Natural killer cell (primary cell): Measurements from ENCODE around the gene DOCK1. TPM values are rescaled to one million over a fixed set of nuclear protein-coding genes. Genes with fewer than 3 reads are reported as not detected.

Experiments used
- ATAC-seq, 3 donors: fragments of 150-1000 bp in 2 of 3; fragments of 200-7000 bp in 1 of 3; cut with Tn5 transposase; 1 replicate in 1 of 3; 2 replicates in 2 of 3; pipeline ENCODE4 v1.10.0; 2021; ENCODE audit warnings: mild to moderate bottlenecking in 2 of 3, moderate library complexity in 2 of 3
- DNase-seq, 2 donors: peaks; one replicate each; pipeline versions ENCODE4 v3.0.0 to v3.0.0-alpha.2; 2013 to 2021; ENCODE audit warnings: mixed read lengths in 1 of 2
- H3K27ac ChIP-seq: one replicate; pipeline ENCODE4 v1.5.1; 2013; ENCODE audit warnings: mild to moderate bottlenecking, low read length
- H3K27me3 ChIP-seq: one replicate; pipeline ENCODE4 v1.6.1; 2013; ENCODE audit warnings: low read length; ENCODE audit not compliant: control insufficient read depth, insufficient read depth
- H3K36me3 ChIP-seq: one replicate; pipeline ENCODE4 v1.6.1; 2013; ENCODE audit warnings: low read length; ENCODE audit not compliant: control insufficient read depth, insufficient read depth
- H3K4me1 ChIP-seq: one replicate; pipeline ENCODE4 v1.6.1; 2013; ENCODE audit warnings: low read length; ENCODE audit not compliant: control insufficient read depth, insufficient read depth
- H3K4me3 ChIP-seq: one replicate; pipeline ENCODE4 v1.5.1; 2013; ENCODE audit warnings: low read length
- H3K9me3 ChIP-seq: one replicate; pipeline ENCODE4 v1.6.1; 2013; ENCODE audit warnings: low read length; ENCODE audit not compliant: control insufficient read depth, insufficient read depth
- H3K27ac Mint-ChIP-seq, 2 donors: one replicate each; pipeline ENCODE4 v1.8.0; 2022; ENCODE audit warnings: mild to moderate bottlenecking in 2 of 2, mixed read lengths in 2 of 2, moderate library complexity in 1 of 2
- H3K27me3 Mint-ChIP-seq, 2 donors: one replicate each; pipeline ENCODE4 v1.8.0; 2022; ENCODE audit warnings: low read depth in 2 of 2, mixed read lengths in 2 of 2
- H3K36me3 Mint-ChIP-seq: one replicate; pipeline ENCODE4 v1.8.0; 2022; ENCODE audit warnings: mixed read lengths
- H3K4me1 Mint-ChIP-seq, 2 donors: one replicate each; pipeline ENCODE4 v1.8.0; 2022; ENCODE audit warnings: mixed read lengths in 2 of 2
- H3K4me3 Mint-ChIP-seq: one replicate; pipeline ENCODE4 v1.8.0; 2022; ENCODE audit warnings: mild to moderate bottlenecking, moderate library complexity, mixed read lengths
- H3K9me3 Mint-ChIP-seq, 2 donors: one replicate each; pipeline ENCODE4 v1.8.0; 2022; ENCODE audit warnings: mixed read lengths in 2 of 2
- WGBS: methylation state at CpG from one replicate; pipeline ENCODE4 v1.1.7; 2013; ENCODE audit warnings: missing lambda C conversion rate; ENCODE audit not compliant: insufficient coverage; 5-methylcytosine and 5-hydroxymethylcytosine counted together
- intact Hi-C: fragments of 100-400 bp; cut with micrococcal nuclease; formaldehyde crosslinking; loops from one replicate; pipeline ENCODE4 v1.14.2; 2022
- total RNA-seq, 4 donors: library from RNA; stranded (reverse); fragments of 120-200 nt in 1 of 4; gene quantifications; one replicate each; pipeline versions ENCODE4 v1.2.3 to v1.2.4, GENCODE V29; 2013 to 2022
- TF ChIP-seq, protein P1 (sequence below): fragments of 200-600 bp; IDR thresholded peaks from one replicate; pipeline ENCODE4 v1.8.0; 2022; ENCODE audit warnings: antibody characterized with exemption

Gene DOCK1
- total RNA-seq, 3 donors from 2014 or later (not counting 1 experiment from before 2014, with no cell fraction given): 0.07 to 0.12 (median 0.08) TPM

DNA sequence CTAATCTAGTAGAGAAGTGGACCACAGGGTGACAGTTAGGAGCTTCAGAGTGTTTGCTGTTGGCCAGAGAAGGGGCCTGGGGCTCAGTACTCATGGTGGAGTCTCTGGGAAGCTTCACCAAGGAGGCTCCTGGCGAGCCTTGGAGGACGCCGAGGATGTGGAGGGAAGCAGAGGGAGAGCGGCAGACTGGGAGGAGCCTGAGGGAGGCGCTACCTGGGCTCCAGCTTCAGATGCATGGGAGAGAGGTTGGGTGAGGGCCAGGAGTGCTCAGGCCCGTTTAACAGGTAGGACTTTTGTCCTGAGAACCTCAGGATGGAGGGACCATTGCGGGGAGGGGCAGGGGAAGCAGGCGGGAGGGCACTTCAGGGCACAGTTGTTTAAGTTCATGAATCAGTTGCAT, 24.2 kb downstream of the DOCK1 start:
- Histone ChIP-seq H3K36me3 (no peaks in the 10 kb centered on the region), H3K4me1 (no peaks in the 10 kb centered on the region), H3K27ac (no peak overlapping the region), H3K9me3 (no peaks in the 10 kb centered on the region), H3K27me3 (no peaks in the 10 kb centered on the region), H3K4me3 (no peak overlapping the region)
- H3K4me1 Mint-ChIP-seq: no peaks in the 10 kb centered on the region
- DNase-seq (no peak), ATAC-seq (no peak)
- H3K36me3 Mint-ChIP-seq: no peaks in the 10 kb centered on the region
- H3K27me3 Mint-ChIP-seq: peaks cover 0 to 3% of the 10 kb centered on the region in 2 donors
- H3K9me3 Mint-ChIP-seq: no peaks in the 10 kb centered on the region
- 87% methylated on average over 8 of the region's 8 CpGs for WGBS
- H3K4me3 Mint-ChIP-seq: no peak overlapping the region
- TF ChIP-seq, protein P1, sequence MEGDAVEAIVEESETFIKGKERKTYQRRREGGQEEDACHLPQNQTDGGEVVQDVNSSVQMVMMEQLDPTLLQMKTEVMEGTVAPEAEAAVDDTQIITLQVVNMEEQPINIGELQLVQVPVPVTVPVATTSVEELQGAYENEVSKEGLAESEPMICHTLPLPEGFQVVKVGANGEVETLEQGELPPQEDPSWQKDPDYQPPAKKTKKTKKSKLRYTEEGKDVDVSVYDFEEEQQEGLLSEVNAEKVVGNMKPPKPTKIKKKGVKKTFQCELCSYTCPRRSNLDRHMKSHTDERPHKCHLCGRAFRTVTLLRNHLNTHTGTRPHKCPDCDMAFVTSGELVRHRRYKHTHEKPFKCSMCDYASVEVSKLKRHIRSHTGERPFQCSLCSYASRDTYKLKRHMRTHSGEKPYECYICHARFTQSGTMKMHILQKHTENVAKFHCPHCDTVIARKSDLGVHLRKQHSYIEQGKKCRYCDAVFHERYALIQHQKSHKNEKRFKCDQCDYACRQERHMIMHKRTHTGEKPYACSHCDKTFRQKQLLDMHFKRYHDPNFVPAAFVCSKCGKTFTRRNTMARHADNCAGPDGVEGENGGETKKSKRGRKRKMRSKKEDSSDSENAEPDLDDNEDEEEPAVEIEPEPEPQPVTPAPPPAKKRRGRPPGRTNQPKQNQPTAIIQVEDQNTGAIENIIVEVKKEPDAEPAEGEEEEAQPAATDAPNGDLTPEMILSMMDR: no peak
- H3K27ac Mint-ChIP-seq: no peak overlapping the region
- intact Hi-C loops: no loop called here

DNA sequence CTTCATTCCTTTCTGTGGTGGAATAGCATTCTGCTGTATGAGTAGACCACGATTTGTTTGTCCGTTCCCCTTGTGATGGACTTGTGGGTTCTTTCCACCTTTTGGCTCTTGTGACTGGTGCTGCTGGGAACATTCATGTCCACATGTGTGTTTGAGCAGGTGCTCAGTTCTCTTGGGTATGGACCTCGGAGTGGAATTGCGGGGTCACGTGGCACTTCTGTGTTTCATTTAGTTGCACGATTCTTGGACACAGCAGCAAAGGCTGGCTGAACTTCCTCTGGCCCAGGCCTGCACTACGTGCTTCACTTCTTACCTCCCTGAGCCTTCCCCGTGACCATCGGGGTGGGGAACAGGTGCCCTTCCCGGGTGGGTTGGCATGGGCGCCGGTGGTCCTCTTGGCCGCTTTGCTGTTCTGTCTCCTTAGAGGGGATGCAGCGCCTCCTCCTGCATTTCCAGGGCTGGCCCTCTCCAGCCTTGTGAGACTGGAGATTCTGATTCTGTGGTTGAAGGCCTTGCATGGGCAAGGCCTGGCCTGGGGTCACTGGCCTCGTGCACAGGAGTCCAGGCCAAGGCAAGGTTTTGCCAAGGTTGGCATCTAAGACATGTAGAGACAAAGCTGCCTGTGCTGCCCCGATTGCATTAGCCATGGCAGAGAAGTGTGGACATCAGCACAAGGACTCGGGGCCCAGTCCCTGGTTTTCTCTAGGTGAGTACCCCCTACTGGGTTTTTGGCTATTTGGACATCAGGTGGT, 25.1 kb downstream of the DOCK1 start:
- Histone ChIP-seq H3K9me3 (no peaks in the 10 kb centered on the region), H3K36me3 (no peaks in the 10 kb centered on the region), H3K4me1 (no peaks in the 10 kb centered on the region), H3K4me3 (no peak overlapping the region), H3K27me3 (no peaks in the 10 kb centered on the region), H3K27ac (no peak overlapping the region)
- H3K4me3 Mint-ChIP-seq: no peak overlapping the region
- H3K36me3 Mint-ChIP-seq: no peaks in the 10 kb centered on the region
- no peaks in the 10 kb centered on the region for H3K9me3 Mint-ChIP-seq
- no peaks in the 10 kb centered on the region for H3K4me1 Mint-ChIP-seq
- no peak overlapping the region for H3K27ac Mint-ChIP-seq
- 83% methylated on average over 17 of the region's 17 CpGs for WGBS
- intact Hi-C loops: no loop called here
- DNase-seq (no peak), ATAC-seq (no peak)
- peaks cover 0 to 3% of the 10 kb centered on the region in 2 donors for H3K27me3 Mint-ChIP-seq
- TF ChIP-seq, protein P1: no peak

DNA sequence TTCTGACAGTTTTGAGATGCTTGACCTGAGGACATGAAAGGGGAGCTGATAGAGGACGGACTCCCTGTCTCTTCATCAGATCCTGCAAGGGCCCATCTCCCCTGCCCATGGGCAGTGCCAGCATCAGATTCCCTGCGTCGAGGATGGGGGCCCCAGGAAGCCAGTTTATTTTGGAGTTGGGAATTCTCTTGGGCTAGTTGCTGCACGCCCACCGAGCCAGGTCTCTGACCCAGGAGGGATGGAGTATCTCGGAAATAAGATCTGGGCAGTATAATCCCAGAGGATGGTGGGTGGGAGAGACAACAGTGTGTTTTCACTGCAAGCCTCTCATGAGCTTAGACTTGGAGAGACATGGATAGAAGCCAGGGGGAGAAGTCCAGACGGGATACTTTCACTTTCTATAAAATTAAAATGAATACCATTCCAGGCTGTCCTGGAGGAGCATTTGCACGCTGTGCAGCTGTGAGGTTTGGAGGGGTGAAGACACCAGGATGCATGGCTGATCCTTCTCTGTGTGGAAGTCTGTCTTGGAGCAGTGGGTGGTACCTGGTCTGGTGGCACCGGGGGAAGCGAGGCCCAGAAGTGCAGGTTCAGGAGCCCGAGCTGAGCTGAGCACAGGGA, 25.8 kb downstream of the DOCK1 start:
- no peaks in the 10 kb centered on the region for H3K9me3 ChIP-seq
- peaks cover 0 to 3% of the 10 kb centered on the region in 2 donors for H3K27me3 Mint-ChIP-seq
- TF ChIP-seq, protein P1: no peak
- ATAC-seq (no peak), DNase-seq (no peak)
- H3K4me3 ChIP-seq: no peak overlapping the region
- no peaks in the 10 kb centered on the region for H3K4me1 ChIP-seq
- H3K36me3 Mint-ChIP-seq: no peaks in the 10 kb centered on the region
- H3K27ac ChIP-seq: no peak overlapping the region
- H3K9me3 Mint-ChIP-seq: no peaks in the 10 kb centered on the region
- H3K27me3 ChIP-seq: no peaks in the 10 kb centered on the region
- 88% methylated on average over 10 of the region's 11 CpGs for WGBS
- H3K36me3 ChIP-seq: no peaks in the 10 kb centered on the region
- H3K27ac Mint-ChIP-seq: no peak overlapping the region
- intact Hi-C loops: no loop called here
- no peak overlapping the region for H3K4me3 Mint-ChIP-seq
- no peaks in the 10 kb centered on the region for H3K4me1 Mint-ChIP-seq
